ENCODE measurements around the gene ZNF318. TPM values are rescaled to one million over a fixed set of nuclear protein-coding genes. Genes with fewer than 3 reads are reported as not detected.

Gene ZNF318
- total RNA-seq, 3 donors from 2014 or later = 7.4 to 7.8 (median 7.6) TPM

DNA sequence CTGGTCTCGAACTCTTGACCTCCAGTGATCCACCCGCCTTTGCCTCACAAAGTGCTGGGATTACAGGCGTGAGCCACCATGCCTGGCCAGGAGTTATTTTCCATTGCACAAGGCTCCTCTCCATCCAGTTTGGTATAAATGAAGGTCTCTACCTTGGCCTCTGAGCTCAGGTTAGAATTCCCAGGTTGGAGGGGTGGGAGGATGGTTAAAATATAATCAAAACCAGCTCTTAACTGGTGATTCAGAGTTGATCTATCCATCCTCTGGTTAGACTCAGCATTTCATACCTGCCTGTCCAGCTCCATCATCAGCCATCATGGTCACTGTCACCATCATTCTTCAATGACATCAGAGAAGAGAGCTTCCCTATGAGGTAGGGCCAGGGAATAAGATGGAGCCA, 74.0 kb downstream of the ZNF318 start:
- no peak for ATAC-seq
- no peaks in the 10 kb centered on the region for H3K9me3 Mint-ChIP-seq
- no peak overlapping the region for H3K4me3 Mint-ChIP-seq
- H3K27me3 Mint-ChIP-seq (ENCODE audit: low read depth) = peaks cover 5% of the 10 kb centered on the region
- H3K36me3 Mint-ChIP-seq (ENCODE audit: insufficient read depth) = no peaks in the 10 kb centered on the region
- DNase-seq = no peak
- H3K4me1 Mint-ChIP-seq (ENCODE audit: low read depth) = no peaks in the 10 kb centered on the region

DNA sequence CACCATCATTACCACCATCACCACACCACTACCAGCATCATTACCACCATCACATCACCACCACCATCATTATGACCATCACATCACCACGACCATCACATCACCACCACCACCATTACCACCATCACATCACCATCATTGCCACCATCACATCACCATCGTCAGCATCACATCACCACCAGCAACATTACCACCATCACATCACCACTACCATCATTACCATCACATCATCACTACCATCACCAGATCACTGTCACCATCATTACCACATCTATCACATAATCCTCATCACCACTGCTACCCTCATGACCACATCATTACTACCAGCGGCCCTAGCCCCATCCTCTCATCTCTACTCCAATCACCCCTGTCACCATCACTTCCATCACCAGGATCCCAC, 74.9 kb downstream of the ZNF318 start:
- ATAC-seq (no peak), DNase-seq (no peak)
- H3K36me3 Mint-ChIP-seq (ENCODE audit: insufficient read depth) = no peaks in the 10 kb centered on the region
- H3K27me3 Mint-ChIP-seq (ENCODE audit: low read depth) = peaks cover 2% of the 10 kb centered on the region
- no peak overlapping the region for H3K4me3 Mint-ChIP-seq
- H3K9me3 Mint-ChIP-seq = no peaks in the 10 kb centered on the region
- H3K4me1 Mint-ChIP-seq (ENCODE audit: low read depth) = no peaks in the 10 kb centered on the region

DNA sequence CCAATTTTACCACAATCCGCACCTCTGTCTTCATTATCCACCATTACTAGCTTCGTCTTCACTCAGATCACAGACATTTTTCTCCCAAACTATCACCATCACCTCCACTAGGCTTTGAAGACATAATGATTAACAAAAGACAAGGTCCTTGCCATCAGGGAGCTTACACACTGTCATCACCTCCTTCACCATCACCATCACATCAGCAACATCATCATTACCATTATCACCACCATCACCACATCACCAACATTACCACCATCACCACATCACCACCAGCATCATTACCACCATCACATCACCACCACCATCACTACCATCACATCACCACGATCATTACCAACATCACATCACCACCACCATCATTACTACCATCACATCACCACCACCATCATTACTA, 75.7 kb downstream of the ZNF318 start:
- H3K4me3 Mint-ChIP-seq = no peak overlapping the region

DNA sequence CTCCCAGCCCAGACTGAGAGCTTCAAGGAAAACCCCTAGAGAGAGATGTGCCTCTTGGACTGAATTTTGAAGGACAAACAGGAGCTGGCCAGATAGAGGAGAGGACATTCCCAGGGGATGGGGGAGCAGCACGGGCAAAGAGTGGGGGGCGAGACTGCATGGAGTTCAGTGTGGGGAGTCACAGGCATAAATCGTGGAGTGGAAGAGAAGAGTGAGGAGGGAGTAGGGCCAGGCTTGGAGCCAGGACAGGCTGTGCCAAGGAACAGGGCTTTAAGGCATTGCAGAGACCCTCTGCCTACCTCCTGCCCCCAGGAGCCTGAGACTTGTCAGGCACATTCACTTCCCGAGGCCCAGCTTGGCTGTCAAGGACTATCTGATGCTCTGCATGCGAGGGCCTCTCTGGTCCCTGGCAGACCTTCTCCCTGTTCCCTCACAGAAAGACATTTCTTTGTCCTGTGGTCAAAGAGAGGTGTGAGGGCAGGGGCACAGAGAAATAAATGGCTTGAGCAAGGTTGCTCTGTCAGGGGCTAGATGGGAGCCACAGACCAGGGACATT, 76.6 kb downstream of the ZNF318 start:
- Mint-ChIP-seq H3K36me3 (ENCODE audit: insufficient read depth) (no peaks in the 10 kb centered on the region), H3K4me3 (no peak overlapping the region), H3K4me1 (ENCODE audit: low read depth) (no peaks in the 10 kb centered on the region), H3K9me3 (no peaks in the 10 kb centered on the region), H3K27me3 (ENCODE audit: low read depth) (peaks cover 3% of the 10 kb centered on the region)
- no peak for ATAC-seq
- no peak for DNase-seq

More for the DNA sequence above, 75.7 kb downstream of the ZNF318 start:
- DNase-seq (no peak), ATAC-seq (no peak)
- no peaks in the 10 kb centered on the region for H3K4me1 Mint-ChIP-seq (ENCODE audit: low read depth)
- H3K36me3 Mint-ChIP-seq (ENCODE audit: insufficient read depth) = no peaks in the 10 kb centered on the region
- no peaks in the 10 kb centered on the region for H3K9me3 Mint-ChIP-seq
- peaks cover 3% of the 10 kb centered on the region for H3K27me3 Mint-ChIP-seq (ENCODE audit: low read depth)

DNA sequence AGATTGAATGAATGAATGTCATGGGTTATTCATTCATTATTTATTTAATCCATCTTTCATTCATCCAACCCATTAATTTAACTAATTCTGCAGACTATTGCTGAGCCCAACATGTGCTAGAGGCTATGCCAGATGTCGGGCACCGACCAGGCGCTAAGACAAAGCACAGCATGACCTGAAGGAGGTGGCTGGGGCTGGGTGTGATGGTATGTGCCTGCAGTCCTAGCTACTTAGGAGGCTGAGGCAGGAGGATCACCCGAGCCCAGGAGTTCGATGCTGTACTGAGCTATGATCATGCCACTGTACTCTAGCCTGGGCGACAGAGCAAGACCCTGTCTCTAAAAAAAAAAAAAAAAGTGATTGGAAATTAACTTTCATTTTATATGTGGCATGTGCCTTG, 77.1 kb downstream of the ZNF318 start:
- DNase-seq = no peak

DNA sequence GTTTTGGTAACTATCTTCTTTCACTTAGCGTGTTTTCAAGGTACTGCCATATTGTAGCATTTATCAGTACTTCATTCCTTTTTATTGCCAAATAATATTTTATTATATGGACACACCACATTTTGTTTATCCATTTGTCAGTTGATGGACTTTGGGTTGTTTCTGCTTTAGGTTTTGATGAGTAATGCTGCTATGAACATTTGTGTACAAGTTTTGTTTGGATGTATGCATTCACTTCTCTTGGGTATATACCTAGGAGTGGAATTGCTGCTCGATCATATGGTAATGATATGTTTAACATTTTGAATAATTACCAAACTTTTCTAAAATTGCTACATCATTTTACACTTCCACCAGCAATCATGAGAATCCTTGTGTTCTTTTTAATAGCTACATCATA, 77.7 kb downstream of the ZNF318 start:
- Mint-ChIP-seq H3K36me3 (ENCODE audit: insufficient read depth) (no peaks in the 10 kb centered on the region), H3K27me3 (ENCODE audit: low read depth) (peaks cover 8% of the 10 kb centered on the region)

More for the DNA sequence above, 77.1 kb downstream of the ZNF318 start:
- no peaks in the 10 kb centered on the region for H3K9me3 Mint-ChIP-seq
- H3K4me1 Mint-ChIP-seq (ENCODE audit: low read depth) = no peaks in the 10 kb centered on the region
- no peak overlapping the region for H3K4me3 Mint-ChIP-seq
- H3K27me3 Mint-ChIP-seq (ENCODE audit: low read depth) = peaks cover 3% of the 10 kb centered on the region
- H3K36me3 Mint-ChIP-seq (ENCODE audit: insufficient read depth) = no peaks in the 10 kb centered on the region
- no peak for ATAC-seq

DNA sequence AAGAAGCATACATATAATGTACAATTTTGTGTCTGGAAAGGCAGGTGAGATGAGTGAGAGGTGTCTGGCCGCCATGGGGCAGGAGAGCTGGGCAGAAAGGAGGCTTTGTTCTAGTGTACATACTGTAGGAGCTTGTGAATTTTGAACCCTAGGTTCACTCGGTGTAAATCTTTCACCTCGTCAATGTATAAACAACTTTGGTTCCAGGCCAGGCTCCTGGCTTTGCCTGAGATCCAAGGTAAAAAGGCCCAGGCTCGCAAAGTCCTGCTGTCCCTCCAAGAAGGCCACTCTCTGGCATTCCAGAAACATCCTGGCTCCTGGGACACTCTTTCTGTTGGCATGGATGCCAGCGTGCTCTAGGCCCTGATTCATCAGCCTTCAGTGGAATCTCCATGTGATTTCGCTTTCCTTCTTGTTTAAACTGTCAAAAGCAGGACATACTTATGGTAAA, 78.5 kb downstream of the ZNF318 start:
- no peaks in the 10 kb centered on the region for H3K4me1 Mint-ChIP-seq (ENCODE audit: low read depth)
- peaks cover 15% of the 10 kb centered on the region for H3K27me3 Mint-ChIP-seq (ENCODE audit: low read depth)
- H3K36me3 Mint-ChIP-seq (ENCODE audit: insufficient read depth) = no peaks in the 10 kb centered on the region
- no peak for ATAC-seq
- H3K4me3 Mint-ChIP-seq = no peak overlapping the region
- no peak for DNase-seq
- no peaks in the 10 kb centered on the region for H3K9me3 Mint-ChIP-seq

More for the DNA sequence above, 77.7 kb downstream of the ZNF318 start:
- Mint-ChIP-seq H3K4me3 (no peak overlapping the region), H3K9me3 (no peaks in the 10 kb centered on the region), H3K4me1 (ENCODE audit: low read depth) (no peaks in the 10 kb centered on the region)
- no peak for ATAC-seq
- DNase-seq = no peak

DNA sequence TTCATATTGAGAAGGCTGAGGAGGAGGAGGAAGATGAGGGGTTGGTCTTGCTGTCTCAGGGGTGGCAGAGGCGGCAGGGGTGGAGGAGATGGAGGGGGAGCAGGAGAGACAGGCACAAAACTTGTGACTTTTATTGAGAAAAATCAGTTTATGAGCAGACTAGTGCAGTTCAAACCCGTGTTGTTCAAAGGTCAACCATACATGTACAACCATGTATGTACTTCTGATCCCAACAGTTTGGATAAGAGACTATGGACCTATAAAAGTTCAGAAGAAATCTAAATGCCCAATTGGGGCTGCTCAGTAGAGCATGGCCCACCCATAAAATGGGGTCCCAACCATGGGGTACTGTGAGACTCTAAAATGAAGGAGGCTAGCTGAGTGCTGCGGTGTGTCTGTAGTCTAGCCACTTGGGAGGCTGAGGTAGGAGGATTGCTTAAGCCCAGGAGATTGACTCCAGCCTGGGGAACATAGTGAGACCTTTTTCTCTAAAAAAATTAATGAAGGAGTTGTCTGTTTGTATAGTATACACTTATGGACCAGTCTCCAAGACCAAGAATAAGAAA, 79.0 kb downstream of the ZNF318 start:
- no peaks in the 10 kb centered on the region for H3K4me1 Mint-ChIP-seq (ENCODE audit: low read depth)
- H3K36me3 Mint-ChIP-seq (ENCODE audit: insufficient read depth) = no peaks in the 10 kb centered on the region
- no peak overlapping the region for H3K4me3 Mint-ChIP-seq
- peaks cover 20% of the 10 kb centered on the region for H3K27me3 Mint-ChIP-seq (ENCODE audit: low read depth)
- no peak for DNase-seq
- ATAC-seq = no peak
- H3K9me3 Mint-ChIP-seq = no peaks in the 10 kb centered on the region

DNA sequence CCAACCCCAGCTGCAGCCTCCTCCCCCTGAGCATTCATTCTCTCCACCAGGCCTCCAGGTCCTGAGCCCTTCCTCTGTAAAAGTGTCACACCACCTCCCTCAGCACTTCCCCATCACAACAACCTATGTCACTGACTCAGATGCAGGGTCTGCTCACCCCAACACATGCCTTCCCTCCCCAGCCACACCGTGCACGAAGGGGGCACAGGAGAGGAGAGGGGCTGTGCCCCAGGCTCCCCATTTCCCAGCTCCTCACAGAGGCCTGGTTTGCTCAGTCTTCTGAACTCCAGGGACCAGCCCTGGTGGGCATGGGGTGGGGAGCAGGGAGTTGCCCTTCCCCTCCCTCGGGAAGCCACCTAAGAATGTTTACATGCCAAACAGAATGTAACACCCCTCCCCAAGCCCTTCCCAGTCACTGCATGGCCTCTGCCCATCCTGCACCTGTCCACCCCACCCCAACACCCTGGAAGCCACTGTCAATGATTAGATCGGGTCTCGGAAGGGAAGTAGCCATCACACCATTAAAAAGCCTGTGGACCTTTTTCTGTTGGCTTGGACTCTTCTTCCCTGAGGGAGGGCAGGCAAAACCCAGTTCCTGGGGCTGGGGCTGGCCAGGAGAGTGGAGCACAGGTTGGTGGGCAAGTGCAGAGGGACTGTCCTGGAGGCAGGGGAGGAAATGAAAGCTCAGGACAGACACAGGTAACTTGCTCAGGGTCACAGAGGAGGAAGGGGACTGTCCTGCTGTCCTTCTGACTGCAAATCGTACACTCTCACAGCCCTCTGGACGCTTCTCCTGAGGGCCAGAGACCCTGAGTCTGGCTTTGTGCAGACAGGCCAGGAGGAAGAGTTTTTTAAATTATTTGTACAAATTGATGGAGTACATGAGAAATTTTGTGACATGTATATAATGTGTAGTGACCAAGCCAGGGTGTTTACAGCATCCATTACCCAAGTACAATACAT, 81.4 kb downstream of the ZNF318 start:
- ATAC-seq (no peak), DNase-seq (no peak)
- Mint-ChIP-seq H3K27me3 (ENCODE audit: low read depth) (peaks cover 24% of the 10 kb centered on the region), H3K36me3 (ENCODE audit: insufficient read depth) (no peaks in the 10 kb centered on the region), H3K4me3 (no peak overlapping the region), H3K9me3 (no peaks in the 10 kb centered on the region), H3K4me1 (ENCODE audit: low read depth) (no peaks in the 10 kb centered on the region)

DNA sequence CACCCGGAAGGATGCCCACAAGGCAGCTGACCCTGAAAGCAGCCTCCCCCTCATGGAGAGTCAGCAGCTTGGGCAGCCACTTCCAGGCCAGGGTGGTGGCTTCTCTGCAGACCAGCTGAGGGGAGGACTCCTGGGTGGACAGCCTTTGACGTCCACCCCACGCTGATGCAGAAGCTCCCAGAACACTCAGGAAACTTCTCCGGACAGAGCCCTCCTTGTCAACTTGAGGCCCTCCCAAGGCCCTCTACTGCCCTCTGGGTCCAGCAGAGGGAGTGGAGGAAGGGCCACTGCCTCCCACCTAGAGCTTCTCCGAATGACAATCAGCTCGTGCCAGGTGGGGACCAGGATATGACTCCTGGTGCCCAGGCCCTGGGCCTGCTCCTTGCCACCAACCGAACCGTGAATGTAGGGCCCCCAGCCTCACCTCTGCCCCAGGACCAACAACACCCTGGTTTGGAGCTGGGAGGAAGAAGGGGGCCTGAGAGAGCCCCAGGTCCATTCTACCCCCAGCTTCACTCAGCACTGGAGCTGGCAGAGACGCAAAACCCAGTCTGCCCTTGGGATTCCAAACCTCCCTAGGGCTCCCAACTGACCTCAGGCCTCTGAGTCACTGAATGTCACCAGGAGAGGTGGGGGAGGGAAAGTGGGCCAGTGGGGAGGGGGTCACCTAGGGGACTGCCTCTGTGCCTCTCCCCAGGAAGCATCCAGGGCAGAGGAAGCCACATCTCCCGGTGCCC, 82.3 kb downstream of the ZNF318 start:
- H3K9me3 Mint-ChIP-seq = no peaks in the 10 kb centered on the region
- ATAC-seq (no peak), DNase-seq (no peak)
- H3K27me3 Mint-ChIP-seq (ENCODE audit: low read depth) = peaks cover 24% of the 10 kb centered on the region
- no peaks in the 10 kb centered on the region for H3K36me3 Mint-ChIP-seq (ENCODE audit: insufficient read depth)
- no peak overlapping the region for H3K4me3 Mint-ChIP-seq
- H3K4me1 Mint-ChIP-seq (ENCODE audit: low read depth) = no peaks in the 10 kb centered on the region

DNA sequence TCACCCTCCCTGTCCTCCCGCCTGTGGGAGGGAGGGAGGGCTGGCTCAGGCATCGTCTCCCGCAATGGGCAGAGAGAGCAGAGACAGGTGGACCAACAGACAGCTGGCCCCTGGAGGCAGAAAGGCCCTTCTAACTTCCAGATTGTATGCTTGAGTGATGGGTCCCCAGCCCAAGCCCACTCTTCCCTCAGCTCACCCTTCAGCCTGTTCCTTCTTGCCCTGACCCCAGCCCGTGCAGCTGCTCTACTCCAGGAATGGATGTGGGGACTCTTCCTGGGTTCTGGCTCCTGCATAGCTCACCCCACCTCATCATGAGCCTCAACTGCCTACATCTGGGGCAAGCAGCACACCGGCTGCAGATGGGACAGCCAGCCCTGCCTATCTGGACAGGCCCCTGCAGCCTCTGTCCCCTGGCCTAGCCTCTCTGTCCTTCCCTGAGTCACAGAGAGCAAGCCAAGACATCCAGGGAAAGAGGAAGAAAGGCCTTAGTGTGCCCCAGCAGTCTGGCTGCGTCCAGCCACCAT, 82.9 kb downstream of the ZNF318 start:
- Mint-ChIP-seq H3K9me3 (no peaks in the 10 kb centered on the region), H3K4me1 (ENCODE audit: low read depth) (no peaks in the 10 kb centered on the region), H3K4me3 (no peak overlapping the region), H3K27me3 (ENCODE audit: low read depth) (peaks cover 28% of the 10 kb centered on the region), H3K36me3 (ENCODE audit: insufficient read depth) (no peaks in the 10 kb centered on the region)
- no peak for ATAC-seq
- no peak for DNase-seq
